HCT116 (cell line): ENCODE measurements around the gene LRRC71. TPM values are rescaled to one million over a fixed set of nuclear protein-coding genes. Genes with fewer than 3 reads are reported as not detected.

ENCODE experiments used
- ATAC-seq: fragments of 200-7000 bp; cut with Tn5 transposase; 2 replicates; pipeline ENCODE4 v1.9.1; 2020; ENCODE audit warnings: mild to moderate bottlenecking, moderate library complexity
- BruUV-seq: library from RNA; stranded (reverse); fragments of 400-500 nt; replicated peaks from 2 replicates; lab custom pipeline; 2021; lab: Mats Ljungman, UMichigan
- CTCF ChIA-PET: fragments of 300-600 bp; sonication (Branson Sonifier 250); formaldehyde crosslinking; loops from one replicate; lab custom pipeline; 2021; ENCODE audit warnings: antibody characterized with exemption; lab: Charles Lee
- POLR2A ChIA-PET: fragments of 300-600, 350-600 bp; sonication (Branson Sonifier 250); formaldehyde crosslinking; loops from one replicate; lab custom pipeline; 2021; ENCODE audit warnings: antibody characterized with exemption; lab: Charles Lee
- RAD21 ChIA-PET, 2 experiments: fragments of 300-600 bp; sonication (Branson Sonifier 250); formaldehyde crosslinking; loops; one replicate each; lab custom pipeline; 2023; ENCODE audit warnings: low total read pairs in 2 of 2; ENCODE audit not compliant: uncharacterized antibody in 2 of 2, unreplicated experiment in 2 of 2, low non-redundant PET in 1 of 2; lab: Charles Lee
- DNase-seq: peaks from one replicate; pipeline ENCODE4 v3.0.0-alpha.2; 2010; ENCODE audit warnings: low read depth, low spot score
- H2AFZ ChIP-seq: fragments of 200-600 bp; shearing (Covaris generic), sonication (generic); 2 replicates; pipeline ENCODE4 v1.6.1; 2017; ENCODE audit warnings: low read depth, mixed run types, mixed read lengths, antibody characterized with exemption, low read length; ENCODE audit not compliant: poor library complexity, severe bottlenecking
- H3K27ac ChIP-seq: 2 replicates; pipeline ENCODE4 v1.5.1; 2012; ENCODE audit warnings: low read depth, low read length
- H3K27me3 ChIP-seq: fragments of 200-600 bp; sonication (generic); 2 replicates; pipeline ENCODE4 v1.6.1; 2016; ENCODE audit warnings: mixed run types, low read length, mixed read lengths; ENCODE audit not compliant: insufficient read depth
- H3K36me3 ChIP-seq, 2 experiments: fragments of 200-500 bp in 1 of 2; fragments of 200-600 bp in 1 of 2; sonication (Bioruptor generic) in 1 of 2; sonication (generic) in 1 of 2; 2 replicates each; pipeline versions ENCODE4 v1.5.1 to v1.6.1; 2014 to 2016; ENCODE audit warnings: low read length in 2 of 2, inconsistent platforms in 1 of 2, mixed read lengths in 1 of 2, mixed run types in 1 of 2; ENCODE audit not compliant: insufficient read depth in 2 of 2, control insufficient read depth in 1 of 2
- H3K4me1 ChIP-seq, 2 experiments: fragments of 200-600 bp in 1 of 2; sonication (generic) in 1 of 2; 2 replicates each; pipeline versions ENCODE4 v1.5.1 to v1.6.1; 2012 to 2017; ENCODE audit warnings: low read length in 2 of 2, inconsistent platforms in 1 of 2, mild to moderate bottlenecking in 1 of 2, mixed read lengths in 1 of 2, mixed run types in 1 of 2, moderate library complexity in 1 of 2; ENCODE audit not compliant: insufficient read depth in 2 of 2, control insufficient read depth in 1 of 2
- H3K4me2 ChIP-seq: fragments of 200-600 bp; sonication (generic); 2 replicates; pipeline ENCODE4 v1.6.1; 2017; ENCODE audit warnings: mixed run types, low read length, mixed read lengths
- H3K4me3 ChIP-seq, 2 experiments: fragments of 200-600 bp in 1 of 2; sonication (generic) in 1 of 2; replicated peaks in 1 of 2; 2 replicates each; pipeline ENCODE4 v1.5.1; 2011 to 2016; ENCODE audit warnings: low read length in 2 of 2, control low read depth in 1 of 2, low read depth in 1 of 2, mild to moderate bottlenecking in 1 of 2, mixed read lengths in 1 of 2, mixed run types in 1 of 2
- H3K79me2 ChIP-seq: fragments of 200-600 bp; sonication (generic); 2 replicates; pipeline ENCODE4 v1.6.1; 2017; ENCODE audit warnings: mild to moderate bottlenecking, mixed run types, low read length, moderate library complexity, mixed read lengths; ENCODE audit not compliant: insufficient read depth
- H3K9ac ChIP-seq: fragments of 200-600 bp; sonication (generic); 2 replicates; pipeline ENCODE4 v1.6.1; 2016; ENCODE audit warnings: low read length, mixed read lengths
- H3K9me2 ChIP-seq: fragments of 200-600 bp; sonication (generic), shearing (Covaris generic); 2 replicates; pipeline ENCODE4 v1.6.1; 2017; ENCODE audit warnings: mixed run types, mild to moderate bottlenecking, moderate library complexity; ENCODE audit not compliant: insufficient read depth
- H3K9me3 ChIP-seq, 2 experiments: fragments of 200-500 bp in 1 of 2; fragments of 200-600 bp in 1 of 2; sonication (Bioruptor generic) in 1 of 2; sonication (generic) in 1 of 2; 2 replicates each; pipeline ENCODE4 v1.6.1; 2014 to 2017; ENCODE audit warnings: low read length in 2 of 2, mixed read lengths in 2 of 2, inconsistent platforms in 1 of 2, low read depth in 1 of 2, mild to moderate bottlenecking in 1 of 2, mixed run types in 1 of 2, moderate library complexity in 1 of 2; ENCODE audit not compliant: control insufficient read depth in 1 of 2, insufficient read depth in 1 of 2
- H4K20me1 ChIP-seq: fragments of 200-600 bp; sonication (generic), shearing (Covaris generic); 2 replicates; pipeline ENCODE4 v1.6.1; 2017; ENCODE audit warnings: mixed run types, mild to moderate bottlenecking, moderate library complexity; ENCODE audit not compliant: insufficient read depth
- EGR1 ChIP-seq: IDR thresholded peaks from 2 replicates; pipeline ENCODE4 v1.6.1; 2012; ENCODE audit warnings: low read depth
- EZH2phosphoT487 ChIP-seq: fragments of 200-600 bp; IDR thresholded peaks from 2 replicates; pipeline ENCODE4 v1.6.1; 2018; ENCODE audit warnings: antibody characterized with exemption, borderline replicate concordance
- SIN3A ChIP-seq: IDR thresholded peaks from 2 replicates; pipeline ENCODE4 v1.6.1; 2012; ENCODE audit warnings: low read depth
- YY1 ChIP-seq: IDR thresholded peaks from 2 replicates; pipeline ENCODE4 v1.6.1; 2011; ENCODE audit warnings: low read length, low read depth, moderate library complexity, mild to moderate bottlenecking; ENCODE audit not compliant: insufficient replicate concordance; ENCODE audit errors: extremely low read depth
- ZNF274 ChIP-seq: fragments of 200-500 bp; sonication (Bioruptor generic); IDR thresholded peaks from 2 replicates; pipeline ENCODE4 v1.6.1; 2014; ENCODE audit warnings: mild to moderate bottlenecking, low read depth, low read length, inconsistent platforms
- intact Hi-C: fragments of 100-400 bp; cut with micrococcal nuclease; formaldehyde crosslinking; loops from 2 replicates; pipeline ENCODE4 v1.10.0; 2022
- total RNA-seq: library from RNA; stranded (reverse); gene quantifications from one replicate; pipeline ENCODE4 v1.2.1, GENCODE V29; 2021; ENCODE audit not compliant: unreplicated experiment
- TF ChIP-seq, protein P1 (sequence below): IDR thresholded peaks from 2 replicates; pipeline ENCODE4 v1.6.1; 2012
- TF ChIP-seq, protein P2 (sequence below): IDR thresholded peaks from 2 replicates; pipeline ENCODE4 v1.6.1; 2011; ENCODE audit warnings: mild to moderate bottlenecking, low read length, moderate library complexity; ENCODE audit not compliant: insufficient replicate concordance; ENCODE audit errors: extremely low read depth

The LRRC71 gene
- total RNA-seq, 1 experiment from 2014 or later, result not detected

- no TSS peak for BruUV-seq
- H3K27me3 ChIP-seq, result 0 out of 2 replicates have a peak, but pooled peaks cover 3% of the 10 kb centered on the region
- no peaks in the 10 kb centered on the region for H3K9me2 ChIP-seq
- ATAC-seq, result no peak
- no peak overlapping the region for H3K4me3 ChIP-seq
- H4K20me1 ChIP-seq, result no peaks in the 10 kb centered on the region
- ChIA-PET POLR2A (no interaction called here), CTCF (no interaction called here), RAD21 (no interaction called here)
- H3K4me2 ChIP-seq, result no peak overlapping the region
- H3K4me1 ChIP-seq, result peaks cover 0 to 12% of the 10 kb centered on the region in 2 experiments; a peak in 2 of 4 replicates
- TF ChIP-seq YY1 (no peak), ZNF274 (no peak)
- TF ChIP-seq, protein P1, sequence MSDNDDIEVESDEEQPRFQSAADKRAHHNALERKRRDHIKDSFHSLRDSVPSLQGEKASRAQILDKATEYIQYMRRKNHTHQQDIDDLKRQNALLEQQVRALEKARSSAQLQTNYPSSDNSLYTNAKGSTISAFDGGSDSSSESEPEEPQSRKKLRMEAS, result no peak
- TF ChIP-seq, protein P2, sequence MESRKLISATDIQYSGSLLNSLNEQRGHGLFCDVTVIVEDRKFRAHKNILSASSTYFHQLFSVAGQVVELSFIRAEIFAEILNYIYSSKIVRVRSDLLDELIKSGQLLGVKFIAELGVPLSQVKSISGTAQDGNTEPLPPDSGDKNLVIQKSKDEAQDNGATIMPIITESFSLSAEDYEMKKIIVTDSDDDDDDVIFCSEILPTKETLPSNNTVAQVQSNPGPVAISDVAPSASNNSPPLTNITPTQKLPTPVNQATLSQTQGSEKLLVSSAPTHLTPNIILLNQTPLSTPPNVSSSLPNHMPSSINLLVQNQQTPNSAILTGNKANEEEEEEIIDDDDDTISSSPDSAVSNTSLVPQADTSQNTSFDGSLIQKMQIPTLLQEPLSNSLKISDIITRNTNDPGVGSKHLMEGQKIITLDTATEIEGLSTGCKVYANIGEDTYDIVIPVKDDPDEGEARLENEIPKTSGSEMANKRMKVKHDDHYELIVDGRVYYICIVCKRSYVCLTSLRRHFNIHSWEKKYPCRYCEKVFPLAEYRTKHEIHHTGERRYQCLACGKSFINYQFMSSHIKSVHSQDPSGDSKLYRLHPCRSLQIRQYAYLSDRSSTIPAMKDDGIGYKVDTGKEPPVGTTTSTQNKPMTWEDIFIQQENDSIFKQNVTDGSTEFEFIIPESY, result no peak
- intact Hi-C loops, result no loop called here
- H3K9ac ChIP-seq, result no peak overlapping the region
- H2AFZ ChIP-seq, result no peak overlapping the region
- H3K36me3 ChIP-seq, result no peaks in the 10 kb centered on the region
- no peaks in the 10 kb centered on the region for H3K9me3 ChIP-seq
- no peak for DNase-seq
- no peak overlapping the region for H3K27ac ChIP-seq
- H3K79me2 ChIP-seq, result no peaks in the 10 kb centered on the region
Measured at GRCh38 chr1:156875341-156875615, 45.2 kb upstream of the LRRC71 start.

DNA sequence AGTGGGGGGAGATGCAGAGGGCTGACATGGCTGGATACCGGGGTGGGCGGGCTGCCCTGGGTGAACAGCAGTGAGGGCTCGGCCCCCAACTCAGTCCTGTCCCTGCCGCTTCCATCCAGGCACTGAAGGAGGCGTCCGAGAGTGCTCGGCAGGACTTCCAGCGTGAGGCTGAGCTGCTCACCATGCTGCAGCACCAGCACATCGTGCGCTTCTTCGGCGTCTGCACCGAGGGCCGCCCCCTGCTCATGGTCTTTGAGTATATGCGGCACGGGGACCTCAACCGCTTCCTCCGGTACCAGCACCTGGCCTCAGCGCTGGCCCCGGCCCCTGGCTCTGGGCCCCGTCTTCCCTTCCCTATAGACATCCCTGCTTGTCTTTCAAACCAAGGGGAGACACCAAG lies 44.2 kb upstream of the LRRC71 start:
- ChIA-PET CTCF (no interaction called here), POLR2A (no interaction called here), RAD21 (interaction anchor here in 1 of 2 experiments (1.2 kb wide), 1 partner anchor 14 kb away, joined by 6 read pairs; no protein-coding TSS in a partner anchor)
- H3K4me1 ChIP-seq, result peaks cover 0 to 2% of the 10 kb centered on the region in 2 experiments; a peak in 1 of 4 replicates
- no peak overlapping the region for H3K4me2 ChIP-seq
- no peaks in the 10 kb centered on the region for H3K79me2 ChIP-seq
- no peak for ATAC-seq
- no peak overlapping the region for H3K4me3 ChIP-seq
- no peak for TF ChIP-seq YY1
- no peak for TF ChIP-seq SIN3A
- TF ChIP-seq EZH2phosphoT487, result no peak
- no peak for TF ChIP-seq EGR1
- no TSS peak for BruUV-seq
- no peaks in the 10 kb centered on the region for H3K36me3 ChIP-seq
- no peaks in the 10 kb centered on the region for H4K20me1 ChIP-seq
- no peaks in the 10 kb centered on the region for H3K9me2 ChIP-seq
- H3K9ac ChIP-seq, result no peak overlapping the region
- H3K27ac ChIP-seq, result no peak overlapping the region
- H3K27me3 ChIP-seq, result 0 out of 2 replicates have a peak, but pooled peaks cover 3% of the 10 kb centered on the region
- no peak overlapping the region for H2AFZ ChIP-seq
- H3K9me3 ChIP-seq, result no peaks in the 10 kb centered on the region
- no peak for DNase-seq
- intact Hi-C loops, result no loop called here
